GM23248 (cell line): ENCODE measurements around the gene RIBC1. TPM values are rescaled to one million over a fixed set of nuclear protein-coding genes. Genes with fewer than 3 reads are reported as not detected.

Experiments used
- DNase-seq: peaks from one replicate; pipeline ENCODE4 v3.0.0-alpha.2; 2015
- H2AFZ ChIP-seq: fragments of 200-600 bp; sonication (generic); 2 replicates; pipeline ENCODE4 v1.6.1; 2016; ENCODE audit warnings: antibody characterized with exemption
- H3F3A ChIP-seq: fragments of 200-600 bp; sonication (generic); 2 replicates; pipeline ENCODE4 v1.6.1; 2016; ENCODE audit warnings: mild to moderate bottlenecking, antibody characterized with exemption, mixed run types; ENCODE audit not compliant: insufficient read depth
- H3K27ac ChIP-seq: fragments of 200-600 bp; sonication (generic); 2 replicates; pipeline ENCODE4 v1.5.1; 2016; ENCODE audit warnings: mild to moderate bottlenecking
- H3K27me3 ChIP-seq: fragments of 200-600 bp; sonication (generic); replicated peaks from 2 replicates; pipeline ENCODE4 v1.6.1; 2016; ENCODE audit warnings: mild to moderate bottlenecking; ENCODE audit not compliant: insufficient read depth
- H3K36me3 ChIP-seq: fragments of 200-600 bp; sonication (generic); 2 replicates; pipeline ENCODE4 v1.6.1; 2016; ENCODE audit warnings: low read depth, mild to moderate bottlenecking
- H3K4me1 ChIP-seq: fragments of 200-600 bp; sonication (generic); 2 replicates; pipeline ENCODE4 v1.6.1; 2016; ENCODE audit warnings: mild to moderate bottlenecking; ENCODE audit not compliant: insufficient read depth
- H3K4me2 ChIP-seq: fragments of 200-600 bp; sonication (generic); one replicate; pipeline ENCODE4 v1.6.1; 2016; ENCODE audit warnings: mild to moderate bottlenecking; ENCODE audit not compliant: unreplicated experiment
- H3K4me3 ChIP-seq: fragments of 200-600 bp; sonication (generic); 2 replicates; pipeline ENCODE4 v1.5.1; 2016; ENCODE audit warnings: mild to moderate bottlenecking
- H3K79me2 ChIP-seq: fragments of 200-600 bp; sonication (generic); 2 replicates; pipeline ENCODE4 v1.6.1; 2016; ENCODE audit warnings: mild to moderate bottlenecking; ENCODE audit not compliant: insufficient read depth
- H3K9ac ChIP-seq: fragments of 200-600 bp; sonication (generic); 2 replicates; pipeline ENCODE4 v1.6.1; 2016; ENCODE audit warnings: mild to moderate bottlenecking
- H3K9me2 ChIP-seq: fragments of 200-600 bp; sonication (generic); 2 replicates; pipeline ENCODE4 v1.6.1; 2016; ENCODE audit warnings: mixed run types, mild to moderate bottlenecking, moderate library complexity; ENCODE audit not compliant: insufficient read depth
- H3K9me3 ChIP-seq: fragments of 200-600 bp; sonication (generic); one replicate; pipeline ENCODE4 v1.6.1; 2017; ENCODE audit warnings: low read depth
- H4K20me1 ChIP-seq: fragments of 200-600 bp; sonication (generic); 2 replicates; pipeline ENCODE4 v1.6.0; 2016; ENCODE audit not compliant: insufficient read depth
- EZH2 ChIP-seq: fragments of 200-600 bp; sonication (generic); IDR thresholded peaks from 2 replicates; pipeline ENCODE4 v1.6.1; 2018; ENCODE audit warnings: antibody characterized with exemption, mild to moderate bottlenecking; ENCODE audit not compliant: insufficient read depth, poor library complexity, severe bottlenecking
- EZH2phosphoT487 ChIP-seq: fragments of 200-600 bp; sonication (generic); IDR thresholded peaks from 2 replicates; pipeline ENCODE4 v1.6.1; 2018; ENCODE audit warnings: antibody characterized with exemption, moderate library complexity, mild to moderate bottlenecking, low read depth; ENCODE audit not compliant: insufficient read depth
- WGBS, 2 experiments: methylation state at CpG; one replicate each; pipeline ENCODE4 v1.1.6; 2015 to 2017; ENCODE audit warnings: low lambda C conversion rate in 2 of 2, low coverage in 1 of 2; ENCODE audit errors: missing lambda C conversion rate in 2 of 2; 5-methylcytosine and 5-hydroxymethylcytosine counted together
- in situ Hi-C: fragments of 300-500 bp; cut with MboI; formaldehyde crosslinking; loops from 2 replicates; pipeline ENCODE4 v1.15.0; 2020
- polyA plus RNA-seq: library from polyadenylated mRNA; unstranded; fragments of >200 nt; fragmentation: Nextera tagmentation; extraction: Ambion mirVana; gene quantifications from 2 replicates; pipeline ENCODE4 v1.2.1, GENCODE V29; 2016
- total RNA-seq: library from RNA; depleted of rRNA; stranded (reverse); fragments of >200 nt; shearing (Covaris generic); gene quantifications from 2 replicates; pipeline ENCODE4 v1.2.3, GENCODE V29; 2014

Gene RIBC1
- total and polyA plus RNA-seq, 2 experiments from 2014 or later = 0.32 to 0.48 TPM

GRCh38 chrX:53376888-53377287 is 45.8 kb upstream of the RIBC1 start:
- Histone ChIP-seq H3K27me3 (no peaks in the 10 kb centered on the region), H3K4me2 (no peak overlapping the region), H3K4me1 (no peaks in the 10 kb centered on the region), H3K9ac (no peak overlapping the region), H3K9me2 (no peaks in the 10 kb centered on the region), H3F3A (no peaks in the 10 kb centered on the region), H3K27ac (no peak overlapping the region), H4K20me1 (no peaks in the 10 kb centered on the region), H3K36me3 (no peaks in the 10 kb centered on the region), H2AFZ (no peak overlapping the region), H3K4me3 (no peak overlapping the region), H3K9me3 (no peaks in the 10 kb centered on the region), H3K79me2 (no peaks in the 10 kb centered on the region)
- DNase-seq = no peak
- 66 to 68% methylated on average over 5 to 6 of the region's 6 CpGs for WGBS, 2 experiments
- in situ Hi-C loops = no loop called here
- TF ChIP-seq EZH2phosphoT487 (no peak), EZH2 (no peak)

GRCh38 chrX:53377464-53377863 is 45.2 kb upstream of the RIBC1 start:
- H3K9me2 ChIP-seq = no peaks in the 10 kb centered on the region
- WGBS, 2 experiments = 95 to 98% methylated on average over 2 of the region's 2 CpGs
- TF ChIP-seq EZH2 = no peak
- no peak for TF ChIP-seq EZH2phosphoT487
- no peak overlapping the region for H3K4me2 ChIP-seq
- no peak overlapping the region for H2AFZ ChIP-seq
- H3K4me1 ChIP-seq = no peaks in the 10 kb centered on the region
- H3K36me3 ChIP-seq = no peaks in the 10 kb centered on the region
- in situ Hi-C loops = no loop called here
- H3K79me2 ChIP-seq = no peaks in the 10 kb centered on the region
- H3K27me3 ChIP-seq = no peaks in the 10 kb centered on the region
- H3K27ac ChIP-seq = no peak overlapping the region
- H3K4me3 ChIP-seq = no peak overlapping the region
- no peak for DNase-seq
- no peaks in the 10 kb centered on the region for H3F3A ChIP-seq
- no peak overlapping the region for H3K9ac ChIP-seq
- H4K20me1 ChIP-seq = no peaks in the 10 kb centered on the region
- no peaks in the 10 kb centered on the region for H3K9me3 ChIP-seq

GRCh38 chrX:53379008-53379710 is 43.5 kb upstream of the RIBC1 start:
- WGBS, 2 experiments = 100% methylated on average over 3 of the region's 3 CpGs
- H3K36me3 ChIP-seq = no peaks in the 10 kb centered on the region
- H3K9ac ChIP-seq = no peak overlapping the region
- H3K27me3 ChIP-seq = no peaks in the 10 kb centered on the region
- no peak overlapping the region for H3K4me2 ChIP-seq
- TF ChIP-seq EZH2 (no peak), EZH2phosphoT487 (no peak)
- no peaks in the 10 kb centered on the region for H4K20me1 ChIP-seq
- H3K9me2 ChIP-seq = no peaks in the 10 kb centered on the region
- no peak overlapping the region for H3K4me3 ChIP-seq
- H2AFZ ChIP-seq = no peak overlapping the region
- H3K27ac ChIP-seq = no peak overlapping the region
- H3K4me1 ChIP-seq = no peaks in the 10 kb centered on the region
- DNase-seq = no peak
- no peaks in the 10 kb centered on the region for H3K79me2 ChIP-seq
- in situ Hi-C loops = no loop called here
- H3F3A ChIP-seq = no peaks in the 10 kb centered on the region
- no peaks in the 10 kb centered on the region for H3K9me3 ChIP-seq

- in situ Hi-C loops = no loop called here
- no peaks in the 10 kb centered on the region for H4K20me1 ChIP-seq
Measured at GRCh38 chrX:53379747-53380146, 42.9 kb upstream of the RIBC1 start.

More at GRCh38 chrX:53379747-53380146, 42.9 kb upstream of the RIBC1 start:
- Histone ChIP-seq H3K9me2 (no peaks in the 10 kb centered on the region), H3F3A (no peaks in the 10 kb centered on the region), H2AFZ (no peak overlapping the region), H3K27ac (no peak overlapping the region), H3K27me3 (no peaks in the 10 kb centered on the region), H3K9me3 (no peaks in the 10 kb centered on the region), H3K4me2 (no peak overlapping the region), H3K4me1 (no peaks in the 10 kb centered on the region), H3K36me3 (no peaks in the 10 kb centered on the region), H3K9ac (no peak overlapping the region), H3K79me2 (no peaks in the 10 kb centered on the region), H3K4me3 (no peak overlapping the region)
- TF ChIP-seq EZH2phosphoT487 = no peak
- TF ChIP-seq EZH2 = no peak
- 71 to 75% methylated on average over 4 of the region's 4 CpGs for WGBS, 2 experiments
- DNase-seq = no peak
